IPS-15b (cell line): Measurements from ENCODE around the gene PLEKHA6.
A peak's percentile ranks its signal among the peaks of the same experiment; 100 is the strongest.

Experiments used
- H3K27me3 ChIP-seq: one replicate; pipeline ENCODE4 v1.6.1; 2013; ENCODE audit warnings: low read length; ENCODE audit not compliant: control insufficient read depth, insufficient read depth
- H3K36me3 ChIP-seq: one replicate; pipeline ENCODE4 v1.6.1; 2013; ENCODE audit warnings: low read length; ENCODE audit not compliant: control insufficient read depth, insufficient read depth
- H3K4me1 ChIP-seq: one replicate; pipeline ENCODE4 v1.6.1; 2013; ENCODE audit warnings: mild to moderate bottlenecking, low read length; ENCODE audit not compliant: control insufficient read depth, insufficient read depth
- H3K4me3 ChIP-seq: one replicate; pipeline ENCODE4 v1.5.1; 2013; ENCODE audit warnings: low read depth, low read length
- H3K9ac ChIP-seq: one replicate; pipeline ENCODE4 v1.6.1; 2013; ENCODE audit warnings: low read depth, mild to moderate bottlenecking, low read length
- H3K9me3 ChIP-seq: one replicate; pipeline ENCODE4 v1.6.1; 2013; ENCODE audit warnings: mild to moderate bottlenecking, low read length; ENCODE audit not compliant: control insufficient read depth, insufficient read depth

The PLEKHA6 gene

DNA sequence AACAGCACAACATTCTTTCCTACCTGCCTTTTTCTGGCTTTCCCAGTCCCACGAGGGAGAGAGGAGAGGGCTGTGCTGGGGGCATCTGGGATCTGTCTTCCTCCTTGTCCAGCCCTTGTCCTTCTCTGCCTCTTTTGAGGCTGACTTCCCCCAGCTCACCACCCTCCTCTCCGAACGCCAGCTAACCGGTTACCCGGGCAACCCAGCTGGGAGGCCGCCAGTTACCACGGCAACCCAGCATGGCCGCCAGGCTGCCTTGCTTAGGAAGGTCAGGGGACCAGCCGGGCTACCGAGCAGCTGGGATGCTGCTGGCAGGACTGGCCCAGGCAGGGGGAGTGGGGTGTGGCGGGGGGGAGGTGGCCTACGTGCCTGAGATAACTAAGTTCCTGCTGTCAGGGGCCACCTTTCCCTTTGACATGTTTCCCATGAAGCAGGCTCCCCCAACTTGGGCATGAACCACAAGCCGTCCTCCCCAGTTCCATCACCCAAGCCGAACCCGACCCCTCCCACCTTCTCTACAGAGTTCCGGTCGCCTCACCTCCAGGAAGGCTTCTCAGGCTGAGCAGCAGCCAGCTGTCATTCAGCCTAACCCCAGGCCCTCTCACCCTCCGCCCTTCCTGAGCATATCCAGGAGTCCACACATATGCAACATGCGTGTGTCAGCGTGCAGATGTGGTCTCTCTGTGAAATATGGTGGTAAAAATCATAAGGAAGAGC lies 8.7 kb downstream of the PLEKHA6 start:
- Histone ChIP-seq H3K9me3 (no peaks in the 10 kb centered on the region), H3K36me3 (no peaks in the 10 kb centered on the region), H3K9ac (no peak overlapping the region), H3K27me3 (no peaks in the 10 kb centered on the region), H3K4me1 (peaks cover 9% of the 10 kb centered on the region), H3K4me3 (peak overlapping the region; percentile 28)

DNA sequence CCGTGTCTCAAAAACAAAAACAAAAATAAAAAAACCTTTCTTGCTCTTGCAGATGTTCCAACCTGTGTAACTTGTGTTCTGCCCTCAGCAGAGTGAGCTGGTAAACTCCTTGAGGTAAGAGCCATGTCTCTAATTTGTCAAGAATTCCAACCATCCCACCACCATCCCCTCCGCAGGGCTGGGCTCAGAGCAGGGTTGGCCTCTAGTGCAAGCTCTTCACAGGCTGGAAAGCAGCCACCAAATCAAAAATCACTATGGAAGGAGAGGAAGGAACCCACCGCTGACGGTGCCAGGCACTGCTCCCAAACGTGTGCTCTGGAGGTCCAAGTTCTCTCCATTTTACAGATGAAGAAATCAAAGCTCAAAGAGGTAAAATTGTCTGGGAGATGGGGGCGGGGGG lies 9.4 kb downstream of the PLEKHA6 start:
- Histone ChIP-seq H3K9ac (no peak overlapping the region), H3K27me3 (no peaks in the 10 kb centered on the region), H3K36me3 (no peaks in the 10 kb centered on the region), H3K4me3 (no peak overlapping the region), H3K9me3 (no peaks in the 10 kb centered on the region), H3K4me1 (peaks cover 9% of the 10 kb centered on the region)

DNA sequence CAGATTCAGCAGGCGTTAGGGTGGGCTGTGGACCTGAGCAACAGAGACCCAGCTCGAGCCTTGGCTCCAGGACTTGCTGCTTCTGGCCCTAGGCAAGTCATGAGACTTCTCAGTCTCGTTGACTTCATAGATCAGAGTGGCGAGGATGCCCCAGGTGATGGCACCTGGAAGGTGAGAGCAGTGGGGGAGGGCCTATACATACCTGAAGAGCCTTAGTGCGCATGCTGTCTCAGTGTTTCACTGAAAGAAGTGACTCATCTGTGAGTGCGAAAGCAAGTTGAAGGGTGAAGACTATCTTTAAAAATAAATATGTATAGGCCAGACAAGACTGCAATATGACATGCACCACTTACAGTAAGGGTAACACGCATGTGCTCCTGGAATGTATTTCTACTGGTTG lies 10.1 kb downstream of the PLEKHA6 start:
- no peaks in the 10 kb centered on the region for H3K36me3 ChIP-seq
- H3K27me3 ChIP-seq = no peaks in the 10 kb centered on the region
- peaks cover 9% of the 10 kb centered on the region for H3K4me1 ChIP-seq
- no peak overlapping the region for H3K4me3 ChIP-seq
- H3K9ac ChIP-seq = no peak overlapping the region
- H3K9me3 ChIP-seq = no peaks in the 10 kb centered on the region

DNA sequence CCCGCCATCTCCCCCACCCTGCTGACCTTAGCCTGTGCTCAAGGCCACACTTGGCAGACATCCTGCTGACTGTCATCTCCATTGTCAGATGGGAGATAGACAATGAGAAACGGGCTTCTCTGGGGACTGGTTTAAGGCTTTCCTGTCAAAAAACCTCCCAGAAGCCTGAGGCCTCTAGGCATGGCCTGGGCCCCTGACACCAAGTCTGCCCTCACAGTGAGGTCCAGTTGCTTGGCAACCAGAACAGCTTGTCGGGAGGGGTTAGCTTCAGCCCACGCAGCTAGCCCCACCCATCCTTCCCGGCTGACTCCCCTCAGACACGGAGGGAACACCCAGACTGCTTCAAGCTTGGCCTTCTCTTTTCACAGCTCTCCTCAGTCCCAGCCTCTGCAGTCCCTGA lies 11.0 kb downstream of the PLEKHA6 start:
- H3K4me3 ChIP-seq = no peak overlapping the region

DNA sequence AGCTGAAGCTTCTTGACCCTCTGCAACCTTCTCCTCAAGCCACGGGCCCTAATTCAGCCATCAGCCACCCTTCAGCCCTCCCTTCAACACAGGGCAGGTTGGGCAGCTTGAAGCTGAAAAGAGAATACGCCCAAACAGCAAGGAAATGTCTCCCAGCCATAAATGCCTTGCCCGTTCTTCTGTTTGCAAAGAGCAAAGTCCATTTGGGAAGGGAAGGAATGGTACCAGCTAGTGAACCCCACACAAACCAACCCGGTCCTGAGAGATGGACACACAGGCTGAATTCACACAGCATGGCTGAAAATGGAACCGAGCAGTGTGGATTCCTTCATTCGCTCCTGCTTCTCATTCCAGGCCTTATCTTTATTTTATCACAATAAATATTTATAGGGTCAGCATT lies 11.5 kb downstream of the PLEKHA6 start:
- Histone ChIP-seq H3K9ac (no peak overlapping the region), H3K4me1 (peaks cover 9% of the 10 kb centered on the region), H3K27me3 (no peaks in the 10 kb centered on the region)

More for the DNA sequence above, 11.0 kb downstream of the PLEKHA6 start:
- H3K36me3 ChIP-seq = no peaks in the 10 kb centered on the region
- H3K27me3 ChIP-seq = no peaks in the 10 kb centered on the region
- peaks cover 9% of the 10 kb centered on the region for H3K4me1 ChIP-seq
- H3K9me3 ChIP-seq = no peaks in the 10 kb centered on the region
- H3K9ac ChIP-seq = no peak overlapping the region

DNA sequence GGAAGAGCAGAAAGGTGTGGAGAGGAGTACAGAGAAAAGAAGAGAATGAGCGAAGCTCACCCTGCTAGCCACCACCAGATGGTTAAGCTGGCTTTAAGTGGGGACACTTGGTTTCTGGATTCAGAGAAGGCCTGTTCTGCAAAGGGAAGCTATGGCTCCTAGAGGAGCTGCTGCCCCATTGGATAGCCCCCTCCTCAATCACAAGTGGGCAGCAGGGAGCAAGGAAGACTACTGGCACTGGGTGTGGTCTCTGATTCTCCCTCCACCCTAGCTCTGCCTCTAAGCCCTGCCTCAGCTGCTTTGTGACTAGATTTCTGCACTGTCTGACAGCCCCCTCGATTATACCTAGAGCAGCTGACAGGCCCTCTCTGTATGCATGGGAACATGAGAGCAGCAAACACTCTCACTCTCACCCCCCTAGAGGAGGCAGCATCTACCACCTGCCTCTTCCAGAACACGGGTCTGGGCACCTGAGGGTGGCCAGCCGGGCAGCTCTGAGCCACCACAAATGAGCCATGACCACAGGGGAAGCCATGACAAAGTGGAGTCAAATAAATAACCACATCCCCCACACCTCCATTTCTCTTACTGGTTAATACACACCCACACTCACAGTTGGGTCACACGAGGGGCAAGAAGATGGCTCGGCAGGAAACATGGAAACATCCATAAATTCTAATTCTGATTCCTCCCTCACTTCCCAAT lies 13.6 kb downstream of the PLEKHA6 start:
- Histone ChIP-seq H3K4me3 (no peak overlapping the region), H3K36me3 (no peaks in the 10 kb centered on the region), H3K27me3 (no peaks in the 10 kb centered on the region), H3K9ac (no peak overlapping the region), H3K9me3 (no peaks in the 10 kb centered on the region), H3K4me1 (peaks cover 16% of the 10 kb centered on the region)

More for the DNA sequence above, 11.5 kb downstream of the PLEKHA6 start:
- Histone ChIP-seq H3K4me3 (no peak overlapping the region), H3K9me3 (no peaks in the 10 kb centered on the region), H3K36me3 (no peaks in the 10 kb centered on the region)

DNA sequence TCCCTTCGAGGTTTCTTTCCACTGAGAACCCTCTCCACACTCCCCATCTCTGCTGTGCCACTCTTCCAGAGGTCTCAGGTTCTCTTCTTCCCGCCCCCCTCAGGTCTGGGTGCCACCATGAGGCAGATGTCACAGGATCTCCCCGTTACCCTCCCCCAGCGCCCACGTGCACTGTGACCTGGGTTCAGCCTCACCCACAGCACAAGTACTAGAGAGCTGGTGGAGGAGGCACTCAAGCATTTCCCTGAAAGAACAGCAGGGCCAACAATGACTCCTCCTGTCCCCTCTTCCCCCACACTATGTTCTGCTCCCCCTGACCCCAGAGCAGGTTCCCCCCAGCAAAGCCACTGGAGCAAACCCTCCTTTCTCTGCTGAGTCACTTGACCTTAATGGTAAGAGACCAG lies 14.3 kb downstream of the PLEKHA6 start:
- Histone ChIP-seq H3K36me3 (no peaks in the 10 kb centered on the region), H3K4me3 (no peak overlapping the region), H3K9me3 (no peaks in the 10 kb centered on the region), H3K9ac (no peak overlapping the region), H3K27me3 (no peaks in the 10 kb centered on the region), H3K4me1 (peaks cover 14% of the 10 kb centered on the region)

DNA sequence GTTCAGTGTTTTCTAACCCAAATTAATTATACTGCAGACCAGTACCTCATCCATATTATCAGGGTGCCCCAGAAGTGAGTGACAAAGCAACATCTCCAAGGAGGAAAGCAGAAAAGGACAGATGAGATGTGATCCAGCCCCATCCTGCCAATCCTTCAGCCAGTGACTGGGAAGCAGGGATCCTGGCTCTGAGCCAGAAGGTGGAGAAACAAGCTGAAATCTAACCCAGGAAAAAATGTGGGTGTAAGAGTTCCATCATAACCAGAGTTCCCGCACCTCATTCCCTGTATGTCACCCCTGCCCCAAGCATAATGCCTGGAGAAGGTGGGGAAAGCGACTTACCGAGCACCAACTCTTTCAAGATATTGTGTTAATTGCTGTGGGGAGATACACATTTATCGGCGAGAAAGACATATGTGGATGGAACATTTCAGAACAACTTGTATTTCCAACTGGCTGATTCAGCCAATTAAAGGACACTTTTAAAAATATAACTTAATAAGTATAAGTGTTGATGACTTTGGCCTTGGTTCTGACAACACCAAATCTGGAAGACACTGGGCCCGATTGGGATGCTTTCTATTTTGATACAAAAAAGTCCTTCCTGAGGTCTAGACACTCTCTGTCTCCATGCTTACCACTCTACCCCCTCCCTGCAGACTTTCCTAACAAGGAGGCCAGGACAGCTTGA lies 14.9 kb downstream of the PLEKHA6 start:
- Histone ChIP-seq H3K9me3 (no peaks in the 10 kb centered on the region), H3K27me3 (no peaks in the 10 kb centered on the region), H3K36me3 (no peaks in the 10 kb centered on the region), H3K9ac (no peak overlapping the region), H3K4me3 (no peak overlapping the region), H3K4me1 (peaks cover 16% of the 10 kb centered on the region)

DNA sequence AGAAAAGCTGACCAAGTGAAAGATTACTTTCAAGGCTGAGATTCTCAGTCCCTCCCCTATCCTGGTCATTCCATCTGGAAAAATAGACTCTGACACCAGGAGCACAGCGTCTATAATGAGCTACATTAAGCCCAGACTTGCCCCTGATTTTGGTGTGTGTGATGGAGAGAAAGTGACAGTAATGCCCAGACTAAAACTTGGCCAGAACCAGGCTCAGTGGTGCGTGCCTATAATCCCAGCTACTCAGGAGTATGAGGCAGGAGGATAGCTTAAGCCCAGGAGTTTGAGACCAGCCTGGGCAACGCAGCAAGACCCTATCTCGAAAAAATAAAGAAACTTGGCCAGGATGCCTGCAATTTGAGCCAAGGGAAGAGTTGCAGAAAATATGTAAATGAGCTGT lies 15.9 kb downstream of the PLEKHA6 start:
- no peaks in the 10 kb centered on the region for H3K9me3 ChIP-seq
- H3K4me3 ChIP-seq = no peak overlapping the region
- H3K36me3 ChIP-seq = no peaks in the 10 kb centered on the region
- H3K4me1 ChIP-seq = peaks cover 16% of the 10 kb centered on the region
- H3K27me3 ChIP-seq = no peaks in the 10 kb centered on the region
- H3K9ac ChIP-seq = no peak overlapping the region

DNA sequence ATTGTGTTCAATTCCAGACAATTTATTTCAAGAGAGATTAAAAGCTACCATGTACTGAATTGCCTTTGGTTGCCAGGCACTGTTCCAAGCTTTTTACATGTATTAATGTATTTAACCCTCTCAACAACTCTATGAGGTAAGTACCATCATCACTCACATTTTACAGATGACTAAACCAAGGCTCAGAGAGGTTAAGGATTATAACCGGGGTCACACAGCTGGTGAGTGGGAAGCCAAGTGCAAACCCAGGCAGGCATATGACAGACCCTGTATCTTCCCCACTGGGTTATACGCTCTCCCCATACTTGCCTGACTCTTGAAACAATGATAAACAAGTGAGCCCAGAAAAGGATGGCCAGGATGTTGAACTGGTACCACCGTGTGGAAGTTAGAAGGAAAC lies 16.5 kb downstream of the PLEKHA6 start:
- H3K36me3 ChIP-seq = no peaks in the 10 kb centered on the region
- peaks cover 21% of the 10 kb centered on the region for H3K4me1 ChIP-seq
- H3K9me3 ChIP-seq = no peaks in the 10 kb centered on the region
- no peak overlapping the region for H3K4me3 ChIP-seq
- H3K9ac ChIP-seq = no peak overlapping the region
- H3K27me3 ChIP-seq = no peaks in the 10 kb centered on the region

DNA sequence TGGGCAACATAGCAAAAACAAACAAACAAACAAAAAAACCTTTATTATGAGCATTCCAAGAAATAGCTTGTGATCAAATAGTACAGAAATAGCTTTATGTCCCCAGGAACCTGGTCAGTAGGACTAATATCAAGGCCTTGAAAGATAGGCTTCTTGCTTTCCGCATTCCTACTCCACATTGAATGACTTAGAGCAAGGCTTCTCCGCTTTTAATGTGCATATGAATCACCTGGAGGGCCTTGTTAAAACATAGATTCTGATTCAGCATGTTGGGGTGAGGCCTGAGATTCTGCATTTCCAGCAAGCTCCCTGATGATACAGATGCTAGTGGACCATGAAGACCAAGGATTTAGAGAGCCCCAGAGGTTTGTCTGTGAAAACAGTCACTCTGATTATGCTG lies 17.4 kb downstream of the PLEKHA6 start:
- H3K36me3 ChIP-seq = no peaks in the 10 kb centered on the region
- H3K4me1 ChIP-seq = peaks cover 28% of the 10 kb centered on the region
- H3K27me3 ChIP-seq = no peaks in the 10 kb centered on the region
- no peaks in the 10 kb centered on the region for H3K9me3 ChIP-seq
- no peak overlapping the region for H3K4me3 ChIP-seq
- no peak overlapping the region for H3K9ac ChIP-seq

DNA sequence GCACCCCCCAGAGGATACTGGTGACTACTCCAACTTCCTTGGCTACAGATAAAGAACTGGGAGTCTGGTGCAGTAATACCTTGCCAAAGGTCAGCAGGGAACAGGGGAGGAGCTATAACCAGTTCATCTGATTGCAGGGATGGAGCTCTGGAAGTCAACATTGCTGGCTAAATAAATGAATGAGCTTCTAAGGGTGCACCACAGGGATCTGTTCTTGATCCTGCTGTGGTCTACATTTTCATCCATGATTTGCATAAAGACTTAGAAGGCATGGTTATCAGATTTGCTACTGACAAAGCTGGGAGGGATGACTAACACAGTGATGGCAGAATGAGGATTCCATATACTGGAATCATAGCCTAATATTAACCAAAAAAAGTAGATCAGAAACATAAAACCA lies 18.3 kb downstream of the PLEKHA6 start:
- H3K36me3 ChIP-seq = no peaks in the 10 kb centered on the region
- H3K9me3 ChIP-seq = no peaks in the 10 kb centered on the region
- no peak overlapping the region for H3K4me3 ChIP-seq
- H3K27me3 ChIP-seq = no peaks in the 10 kb centered on the region
- H3K4me1 ChIP-seq = peaks cover 38% of the 10 kb centered on the region
- H3K9ac ChIP-seq = no peak overlapping the region
